ENCODE measurements around the gene DDX23. TPM values are rescaled to one million over a fixed set of nuclear protein-coding genes. Genes with fewer than 3 reads are reported as not detected.

The DDX23 gene
- polyA plus RNA-seq, 1 donor from 2014 or later = 96.5 TPM

DNA sequence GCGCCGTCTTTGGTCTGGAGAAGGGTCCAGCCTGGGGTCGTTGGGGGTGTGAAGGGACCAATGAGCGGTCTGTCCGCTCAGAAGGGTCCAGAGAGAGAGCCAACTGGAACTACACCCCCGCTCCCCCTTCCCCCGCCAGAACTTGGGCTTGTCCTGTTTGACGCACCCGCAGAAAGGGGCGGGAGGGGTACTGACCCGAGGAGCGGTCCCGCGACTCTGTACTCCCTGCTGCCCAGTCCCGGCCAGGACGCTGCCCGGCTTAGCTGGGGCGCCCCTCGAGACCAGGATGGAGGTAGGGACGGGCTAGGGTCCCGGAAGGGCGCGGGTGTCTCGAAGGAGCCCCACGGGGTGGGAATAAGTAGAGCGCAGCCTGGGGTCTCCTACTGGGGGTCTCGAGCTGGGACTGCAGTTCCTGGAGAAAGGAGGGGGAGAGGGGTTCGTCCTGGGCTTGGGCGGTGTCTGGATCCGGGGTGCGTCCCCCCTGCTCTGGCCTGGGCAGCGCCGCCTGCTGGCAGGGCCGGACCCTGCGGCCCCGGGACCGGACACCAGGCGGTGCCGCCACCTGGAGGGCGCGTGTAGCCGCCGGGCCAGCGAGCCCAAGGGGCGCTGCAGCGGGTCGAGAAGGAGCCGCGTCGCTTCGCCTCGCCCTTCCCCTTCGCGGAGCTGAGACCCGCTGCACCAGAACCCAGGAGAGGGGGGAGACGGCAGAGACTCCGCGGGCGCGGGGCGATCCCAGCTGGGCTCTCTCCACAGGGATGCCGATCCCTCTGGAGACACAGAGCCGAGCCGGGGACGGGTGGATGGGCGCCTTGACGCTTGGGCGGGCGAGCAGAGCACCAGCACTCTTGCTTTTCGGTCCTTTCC, 37.5 kb downstream of the DDX23 start:
- H3K4me2 ChIP-seq (ENCODE audit: low read length) = peak overlapping the region; percentile 99
- H3K4me3 ChIP-seq (ENCODE audit: low read length) = peak overlapping the region; percentile 96
- H4K20me1 ChIP-seq (ENCODE audit: insufficient read depth) = no peaks in the 10 kb centered on the region
- H3K36me3 ChIP-seq (ENCODE audit: insufficient read depth, low read length) = no peaks in the 10 kb centered on the region
- peaks cover 4% of the 10 kb centered on the region for H3F3A ChIP-seq (ENCODE audit: insufficient read depth, low read length, poor library complexity, severe bottlenecking)
- peak overlapping the region; percentile 97 for H3K9ac ChIP-seq (ENCODE audit: low read length)
- peaks cover 35% of the 10 kb centered on the region for H3K79me2 ChIP-seq (replicated peaks; ENCODE audit: insufficient read depth, low read length)
- no peaks in the 10 kb centered on the region for H3K9me3 ChIP-seq (ENCODE audit: low read length)
- no peaks in the 10 kb centered on the region for H3K9me2 ChIP-seq (ENCODE audit: insufficient read depth, low read length)
- TF ChIP-seq RAD21 (conservative IDR thresholded peaks at IDR 0.05) (peak; percentile 35), TAF1 (IDR thresholded peaks at IDR 0.05; ENCODE audit: low read depth) (no peak), REST (IDR thresholded peaks at IDR 0.05; ENCODE audit: borderline replicate concordance) (no peak), SMC3 (conservative IDR thresholded peaks at IDR 0.05; ENCODE audit: poor library complexity) (peak; percentile 59), EZH2 (IDR thresholded peaks at IDR 0.05; ENCODE audit: borderline replicate concordance, insufficient read depth, low read length, poor library complexity, severe bottlenecking) (no peak), POLR2AphosphoS5 (IDR thresholded peaks at IDR 0.05) (peak; percentile 63), EP300 (conservative IDR thresholded peaks at IDR 0.05; ENCODE audit: poor library complexity, severe bottlenecking) (no peak), MXI1 (conservative IDR thresholded peaks at IDR 0.05; ENCODE audit: poor library complexity, severe bottlenecking) (peak; percentile 22)
- TF ChIP-seq, protein P1, sequence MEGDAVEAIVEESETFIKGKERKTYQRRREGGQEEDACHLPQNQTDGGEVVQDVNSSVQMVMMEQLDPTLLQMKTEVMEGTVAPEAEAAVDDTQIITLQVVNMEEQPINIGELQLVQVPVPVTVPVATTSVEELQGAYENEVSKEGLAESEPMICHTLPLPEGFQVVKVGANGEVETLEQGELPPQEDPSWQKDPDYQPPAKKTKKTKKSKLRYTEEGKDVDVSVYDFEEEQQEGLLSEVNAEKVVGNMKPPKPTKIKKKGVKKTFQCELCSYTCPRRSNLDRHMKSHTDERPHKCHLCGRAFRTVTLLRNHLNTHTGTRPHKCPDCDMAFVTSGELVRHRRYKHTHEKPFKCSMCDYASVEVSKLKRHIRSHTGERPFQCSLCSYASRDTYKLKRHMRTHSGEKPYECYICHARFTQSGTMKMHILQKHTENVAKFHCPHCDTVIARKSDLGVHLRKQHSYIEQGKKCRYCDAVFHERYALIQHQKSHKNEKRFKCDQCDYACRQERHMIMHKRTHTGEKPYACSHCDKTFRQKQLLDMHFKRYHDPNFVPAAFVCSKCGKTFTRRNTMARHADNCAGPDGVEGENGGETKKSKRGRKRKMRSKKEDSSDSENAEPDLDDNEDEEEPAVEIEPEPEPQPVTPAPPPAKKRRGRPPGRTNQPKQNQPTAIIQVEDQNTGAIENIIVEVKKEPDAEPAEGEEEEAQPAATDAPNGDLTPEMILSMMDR (IDR thresholded peaks at IDR 0.05; ENCODE audit: poor library complexity, severe bottlenecking) = peak; percentile 97
- H2AFZ ChIP-seq (ENCODE audit: low read depth, low read length) = peak overlapping the region; percentile 98
- H3K27me3 ChIP-seq (ENCODE audit: insufficient read depth, low read depth, low read length) = no peaks in the 10 kb centered on the region
- peak overlapping the region; percentile 97 for H3K27ac ChIP-seq (ENCODE audit: low read length)

- H3K9ac ChIP-seq (ENCODE audit: low read length) = peak overlapping the region; percentile 97
- peak overlapping the region; percentile 96 for H3K4me3 ChIP-seq (ENCODE audit: low read length)
- peaks cover 4% of the 10 kb centered on the region for H3F3A ChIP-seq (ENCODE audit: insufficient read depth, low read length, poor library complexity, severe bottlenecking)
- H3K27ac ChIP-seq (ENCODE audit: low read length) = peak overlapping the region; percentile 97
- H3K9me2 ChIP-seq (ENCODE audit: insufficient read depth, low read length) = no peaks in the 10 kb centered on the region
- no peaks in the 10 kb centered on the region for H3K9me3 ChIP-seq (ENCODE audit: low read length)
- no peaks in the 10 kb centered on the region for H4K20me1 ChIP-seq (ENCODE audit: insufficient read depth)
- H3K36me3 ChIP-seq (ENCODE audit: insufficient read depth, low read length) = no peaks in the 10 kb centered on the region
- H2AFZ ChIP-seq (ENCODE audit: low read depth, low read length) = no peak overlapping the region
- H3K79me2 ChIP-seq (replicated peaks; ENCODE audit: insufficient read depth, low read length) = peaks cover 27% of the 10 kb centered on the region
- no peaks in the 10 kb centered on the region for H3K27me3 ChIP-seq (ENCODE audit: insufficient read depth, low read depth, low read length)
- no peak for TF ChIP-seq EZH2 (IDR thresholded peaks at IDR 0.05; ENCODE audit: borderline replicate concordance, insufficient read depth, low read length, poor library complexity, severe bottlenecking)
- no peak for TF ChIP-seq EP300 (conservative IDR thresholded peaks at IDR 0.05; ENCODE audit: poor library complexity, severe bottlenecking)
- TF ChIP-seq POLR2AphosphoS5 (IDR thresholded peaks at IDR 0.05) = no peak
- no peak for TF ChIP-seq SMC3 (conservative IDR thresholded peaks at IDR 0.05; ENCODE audit: poor library complexity)
- TF ChIP-seq TAF1 (IDR thresholded peaks at IDR 0.05; ENCODE audit: low read depth) = no peak
- no peak for TF ChIP-seq REST (IDR thresholded peaks at IDR 0.05; ENCODE audit: borderline replicate concordance)
- TF ChIP-seq RAD21 (conservative IDR thresholded peaks at IDR 0.05) = no peak
- TF ChIP-seq MXI1 (conservative IDR thresholded peaks at IDR 0.05; ENCODE audit: poor library complexity, severe bottlenecking) = no peak
- TF ChIP-seq, protein P1 (IDR thresholded peaks at IDR 0.05; ENCODE audit: poor library complexity, severe bottlenecking) = no peak
- no peak overlapping the region for H3K4me2 ChIP-seq (ENCODE audit: low read length)
Observed at GRCh38 chr12:48813465-48814261, 38.3 kb downstream of the DDX23 start.
